Mesenchymal stem cell (in vitro differentiated cells and primary cell): ENCODE data around the gene PRKAG3.

Experiments used
- DNase-seq: peaks from one replicate; pipeline ENCODE4 v3.0.0-alpha.2; 2013
- H2AFZ ChIP-seq: one replicate; pipeline ENCODE4 v1.6.1; 2013; ENCODE audit warnings: low read depth, mild to moderate bottlenecking, control low read depth, inconsistent platforms, low read length, moderate library complexity
- H2AK5ac ChIP-seq: 2 replicates; pipeline ENCODE4 v1.6.1; 2013; ENCODE audit warnings: low read length, moderate library complexity, mild to moderate bottlenecking, inconsistent platforms; ENCODE audit not compliant: severe bottlenecking
- H2BK120ac ChIP-seq: one replicate; pipeline ENCODE4 v1.6.1; 2013; ENCODE audit warnings: low read depth, mild to moderate bottlenecking, inconsistent platforms, low read length, moderate library complexity
- H2BK12ac ChIP-seq, 2 experiments: one replicate each; pipeline ENCODE4 v1.6.1; 2013; ENCODE audit warnings: inconsistent platforms in 2 of 2, low read length in 2 of 2, mild to moderate bottlenecking in 2 of 2, moderate library complexity in 2 of 2, control low read depth in 1 of 2
- H2BK15ac ChIP-seq: one replicate; pipeline ENCODE4 v1.6.1; 2013; ENCODE audit warnings: mild to moderate bottlenecking, low read depth, inconsistent platforms; ENCODE audit not compliant: poor library complexity, severe bottlenecking
- H2BK5ac ChIP-seq: 2 replicates; pipeline ENCODE4 v1.6.1; 2013; ENCODE audit warnings: low read depth, mild to moderate bottlenecking, low read length, control low read depth, inconsistent platforms; ENCODE audit not compliant: poor library complexity, severe bottlenecking
- H3K14ac ChIP-seq, 2 experiments: one replicate each; pipeline ENCODE4 v1.6.1; 2013; ENCODE audit warnings: inconsistent platforms in 2 of 2, low read length in 2 of 2, control low read depth in 1 of 2, mild to moderate bottlenecking in 1 of 2, moderate library complexity in 1 of 2
- H3K18ac ChIP-seq, 2 experiments: one replicate each; pipeline ENCODE4 v1.6.1; 2013; ENCODE audit warnings: inconsistent platforms in 2 of 2, low read length in 2 of 2, control low read depth in 1 of 2, low read depth in 1 of 2, mild to moderate bottlenecking in 1 of 2
- H3K23ac ChIP-seq, 2 experiments: one replicate each; pipeline ENCODE4 v1.6.1; 2013; ENCODE audit warnings: inconsistent platforms in 2 of 2, low read length in 2 of 2, mild to moderate bottlenecking in 2 of 2, moderate library complexity in 2 of 2, control low read depth in 1 of 2
- H3K27ac ChIP-seq: 2 replicates; pipeline ENCODE4 v1.5.1; 2013; ENCODE audit warnings: mild to moderate bottlenecking, moderate library complexity, low read length, control low read depth, inconsistent platforms; ENCODE audit not compliant: poor library complexity, severe bottlenecking
- H3K27me3 ChIP-seq, 2 experiments: 2 replicates each; pipeline versions ENCODE4 v1.6.1 to v1.7.0; 2013; ENCODE audit warnings: low read length in 2 of 2, mild to moderate bottlenecking in 2 of 2, moderate library complexity in 2 of 2, control low read depth in 1 of 2, inconsistent platforms in 1 of 2; ENCODE audit not compliant: control insufficient read depth in 1 of 2, insufficient read depth in 1 of 2
- H3K36me3 ChIP-seq, 2 experiments: 2 replicates each; pipeline versions ENCODE4 v1.6.1 to v1.7.0; 2013; ENCODE audit warnings: low read length in 2 of 2, control low read depth in 1 of 2, inconsistent platforms in 1 of 2, low read depth in 1 of 2, mild to moderate bottlenecking in 1 of 2; ENCODE audit not compliant: insufficient read depth in 2 of 2, control insufficient read depth in 1 of 2
- H3K4ac ChIP-seq, 2 experiments: one replicate each; pipeline ENCODE4 v1.6.1; 2013; ENCODE audit warnings: inconsistent platforms in 2 of 2, low read length in 2 of 2, mild to moderate bottlenecking in 2 of 2, moderate library complexity in 2 of 2, control low read depth in 1 of 2, low read depth in 1 of 2
- H3K4me1 ChIP-seq: 2 replicates; pipeline ENCODE4 v1.6.1; 2013; ENCODE audit warnings: low read depth, low read length, control low read depth; ENCODE audit not compliant: control insufficient read depth, insufficient read depth
- H3K4me2 ChIP-seq: 2 replicates; pipeline ENCODE4 v1.6.1; 2013; ENCODE audit warnings: low read length, mild to moderate bottlenecking, inconsistent platforms; ENCODE audit not compliant: poor library complexity, severe bottlenecking
- H3K4me3 ChIP-seq, 2 experiments: 2 replicates each; pipeline versions ENCODE4 v1.5.1 to v1.7.0; 2013; ENCODE audit warnings: low read length in 2 of 2, mild to moderate bottlenecking in 2 of 2, control low read depth in 1 of 2, low read depth in 1 of 2; ENCODE audit not compliant: insufficient read depth in 1 of 2
- H3K79me1 ChIP-seq: replicated peaks from 2 replicates; pipeline ENCODE4 v1.6.1; 2013; ENCODE audit warnings: mild to moderate bottlenecking, control low read depth, low read length, inconsistent platforms; ENCODE audit not compliant: poor library complexity, severe bottlenecking
- H3K9ac ChIP-seq: 2 replicates; pipeline ENCODE4 v1.7.0; 2013; ENCODE audit warnings: mild to moderate bottlenecking, low read length, moderate library complexity
- H3K9me3 ChIP-seq: 2 replicates; pipeline ENCODE4 v1.7.0; 2013; ENCODE audit warnings: mild to moderate bottlenecking, low read length; ENCODE audit not compliant: control insufficient read depth
- H4K8ac ChIP-seq: one replicate; pipeline ENCODE4 v1.6.1; 2013; ENCODE audit warnings: inconsistent platforms, mild to moderate bottlenecking, low read length, moderate library complexity
- H4K91ac ChIP-seq: one replicate; pipeline ENCODE4 v1.6.1; 2013; ENCODE audit warnings: mild to moderate bottlenecking, low read length, inconsistent platforms
- WGBS: methylation state at CpG from one replicate; pipeline ENCODE4 v1.1.7; 2013; ENCODE audit warnings: mixed read lengths; 5-methylcytosine and 5-hydroxymethylcytosine counted together

Gene PRKAG3

GRCh38 chr2:218822622-218823021 lies 9.0 kb downstream of the PRKAG3 start:
- Histone ChIP-seq H2AK5ac (no peak overlapping the region), H3K27ac (no peak overlapping the region), H3K4ac (no peak overlapping the region), H3K4me3 (no peak overlapping the region), H2AFZ (no peak overlapping the region), H3K4me1 (no peaks in the 10 kb centered on the region), H3K4me2 (no peak overlapping the region), H3K9ac (no peak overlapping the region), H2BK12ac (no peak overlapping the region), H3K27me3 (peaks cover 13 to 31% of the 10 kb centered on the region in 2 experiments), H3K36me3 (peaks cover 7 to 19% of the 10 kb centered on the region in 2 experiments), H3K79me1 (no peaks in the 10 kb centered on the region), H3K23ac (no peak overlapping the region), H3K9me3 (no peaks in the 10 kb centered on the region), H3K14ac (no peak overlapping the region), H2BK120ac (no peak overlapping the region), H2BK15ac (no peak overlapping the region), H4K8ac (no peak overlapping the region), H3K18ac (no peak overlapping the region), H2BK5ac (no peak overlapping the region), H4K91ac (no peak overlapping the region)
- no peak for DNase-seq
- 86% methylated on average over 7 of the region's 7 CpGs for WGBS

GRCh38 chr2:218821605-218822211 lies 9.9 kb downstream of the PRKAG3 start:
- Histone ChIP-seq H2BK120ac (no peak overlapping the region), H3K18ac (no peak overlapping the region), H3K36me3 (peaks cover 7 to 19% of the 10 kb centered on the region in 2 experiments), H3K4ac (no peak overlapping the region), H3K4me1 (no peaks in the 10 kb centered on the region), H3K27me3 (peaks cover 3 to 21% of the 10 kb centered on the region in 2 experiments), H2BK15ac (no peak overlapping the region), H3K23ac (no peak overlapping the region), H3K27ac (no peak overlapping the region), H4K91ac (no peak overlapping the region), H3K79me1 (no peaks in the 10 kb centered on the region), H3K9ac (no peak overlapping the region), H3K4me2 (no peak overlapping the region), H4K8ac (no peak overlapping the region), H3K14ac (no peak overlapping the region), H2BK5ac (no peak overlapping the region), H2BK12ac (no peak overlapping the region), H3K9me3 (no peaks in the 10 kb centered on the region), H3K4me3 (no peak overlapping the region), H2AK5ac (no peak overlapping the region), H2AFZ (no peak overlapping the region)
- no peak for DNase-seq
- WGBS = 86% methylated on average over 7 of the region's 9 CpGs

GRCh38 chr2:218820746-218821369 lies 10.7 kb downstream of the PRKAG3 start:
- H2BK12ac ChIP-seq = no peak overlapping the region
- no peak overlapping the region for H3K4me3 ChIP-seq
- no peak overlapping the region for H2AFZ ChIP-seq
- no peak overlapping the region for H2BK5ac ChIP-seq
- no peak overlapping the region for H3K14ac ChIP-seq
- no peak overlapping the region for H2AK5ac ChIP-seq
- no peaks in the 10 kb centered on the region for H3K79me1 ChIP-seq
- H4K8ac ChIP-seq = no peak overlapping the region
- H3K18ac ChIP-seq = no peak overlapping the region
- no peak overlapping the region for H2BK15ac ChIP-seq
- no peak overlapping the region for H3K9ac ChIP-seq
- H3K4ac ChIP-seq = no peak overlapping the region
- no peak overlapping the region for H4K91ac ChIP-seq
- 95% methylated on average over 15 of the region's 15 CpGs for WGBS
- no peak for DNase-seq
- H3K23ac ChIP-seq = no peak overlapping the region
- H2BK120ac ChIP-seq = no peak overlapping the region
- peaks cover 7 to 27% of the 10 kb centered on the region in 2 experiments for H3K36me3 ChIP-seq
- peaks cover 0 to 19% of the 10 kb centered on the region in 2 experiments for H3K27me3 ChIP-seq
- H3K27ac ChIP-seq = no peak overlapping the region
- no peaks in the 10 kb centered on the region for H3K9me3 ChIP-seq
- H3K4me1 ChIP-seq = no peaks in the 10 kb centered on the region
- no peak overlapping the region for H3K4me2 ChIP-seq

- H3K9me3 ChIP-seq = no peaks in the 10 kb centered on the region
- no peak overlapping the region for H3K4me2 ChIP-seq
- peaks cover 0 to 22% of the 10 kb centered on the region in 2 experiments for H3K27me3 ChIP-seq
- no peak overlapping the region for H3K9ac ChIP-seq
- H4K91ac ChIP-seq = no peak overlapping the region
- H3K79me1 ChIP-seq = no peaks in the 10 kb centered on the region
- H2AK5ac ChIP-seq = no peak overlapping the region
- no peak overlapping the region for H2BK15ac ChIP-seq
- H2BK5ac ChIP-seq = no peak overlapping the region
- no peak overlapping the region for H2BK120ac ChIP-seq
- no peak overlapping the region for H3K23ac ChIP-seq
- no peak overlapping the region for H3K14ac ChIP-seq
- 98% methylated on average over 7 of the region's 7 CpGs for WGBS
- H3K4ac ChIP-seq = no peak overlapping the region
- H3K4me1 ChIP-seq = no peaks in the 10 kb centered on the region
- no peak overlapping the region for H3K4me3 ChIP-seq
- no peak for DNase-seq
- H3K36me3 ChIP-seq = peaks cover 21 to 42% of the 10 kb centered on the region in 2 experiments
- no peak overlapping the region for H2AFZ ChIP-seq
- no peak overlapping the region for H2BK12ac ChIP-seq
- H3K18ac ChIP-seq = no peak overlapping the region
- no peak overlapping the region for H4K8ac ChIP-seq
- H3K27ac ChIP-seq = no peak overlapping the region
Observed at GRCh38 chr2:218819093-218819492, 12.5 kb downstream of the PRKAG3 start.
